ENCODE results near the gene ACOT2.

GRCh38 chr14:73613419-73613963 is 44.5 kb downstream of the ACOT2 start:
- TF ChIP-seq CTCF (IDR thresholded peaks at IDR 0.05) (no peak), POLR2A (IDR thresholded peaks at IDR 0.05) (no peak)

All from testis (tissue), 2 donors.